C4-2B (cell line): ENCODE measurements around the gene ATP6V1B1.

Experiments
- H3K27ac ChIP-seq: fragments of 450-650 bp; 2 replicates; pipeline ENCODE4 v1.5.1; 2017
- CTCF ChIP-seq: fragments of 450-650 bp; conservative IDR thresholded peaks from 2 replicates; pipeline ENCODE4 v1.5.1; 2017; ENCODE audit warnings: mild to moderate bottlenecking
- ZFX ChIP-seq: fragments of 450-650 bp; IDR thresholded peaks from 2 replicates; pipeline ENCODE4 v1.6.1; 2017

The ATP6V1B1 gene

GRCh38 chr2:70988726-70989648, 53.3 kb downstream of the ATP6V1B1 start:
- no peak overlapping the region for H3K27ac ChIP-seq
- TF ChIP-seq ZFX (no peak), CTCF (no peak)

GRCh38 chr2:70990216-70990615, 54.5 kb downstream of the ATP6V1B1 start:
- TF ChIP-seq CTCF (no peak), ZFX (no peak)
- H3K27ac ChIP-seq = no peak overlapping the region

GRCh38 chr2:70991142-70991541, 55.4 kb downstream of the ATP6V1B1 start:
- H3K27ac ChIP-seq = no peak overlapping the region
- no peak for TF ChIP-seq ZFX
- no peak for TF ChIP-seq CTCF

GRCh38 chr2:70991742-70992141, 56.0 kb downstream of the ATP6V1B1 start:
- no peak for TF ChIP-seq CTCF
- TF ChIP-seq ZFX = no peak

GRCh38 chr2:70992945-70993853, 57.5 kb downstream of the ATP6V1B1 start:
- peak overlapping the region; percentile 75; the same call in 1 of the 2 replicates for H3K27ac ChIP-seq

More at GRCh38 chr2:70991742-70992141, 56.0 kb downstream of the ATP6V1B1 start:
- no peak overlapping the region for H3K27ac ChIP-seq

GRCh38 chr2:70994009-70994698, 58.5 kb downstream of the ATP6V1B1 start:
- H3K27ac ChIP-seq = peak overlapping the region; percentile 75
- no peak for TF ChIP-seq CTCF
- TF ChIP-seq ZFX = peak; percentile 45; the same call in 1 of the 2 replicates

More at GRCh38 chr2:70992945-70993853, 57.5 kb downstream of the ATP6V1B1 start:
- no peak for TF ChIP-seq CTCF
- no peak for TF ChIP-seq ZFX
